K562 (cell line): ENCODE measurements around the gene TMCC1. TPM values are rescaled to one million over a fixed set of nuclear protein-coding genes. Genes with fewer than 3 reads are reported as not detected.

ENCODE experiments used
- ATAC-seq: fragments of 200-7000 bp; cut with Tn5 transposase; 3 replicates; pipeline ENCODE4 v1.9.1; 2020; ENCODE audit warnings: moderate library complexity
- BruUV-seq: library from RNA; stranded (reverse); fragments of 400-500 nt; replicated peaks from 2 replicates; lab custom pipeline; 2021; lab: Mats Ljungman, UMichigan
- CTCF ChIA-PET: fragments of 300-600 bp; formaldehyde crosslinking; extraction: SDS; loops from one replicate; lab custom pipeline; 2021; ENCODE audit warnings: low intra/inter-chr PET ratio; lab: Yijun Ruan, JAX
- POLR2A ChIA-PET: fragments of 300-600, 350-650 bp; sonication (Branson Sonifier 250); formaldehyde crosslinking; extraction: SDS; loops from one replicate; lab custom pipeline; 2021; ENCODE audit warnings: antibody characterized with exemption, inconsistent platforms; lab: Yijun Ruan, JAX
- DNase-seq, 4 experiments: peaks; one replicate each; pipeline versions ENCODE4 v3.0.0 to v3.0.0-alpha.2; 2011 to 2018; ENCODE audit warnings: low spot score in 3 of 4, mixed read lengths in 3 of 4; ENCODE audit errors: extremely low read depth in 1 of 4
- FAIRE-seq: peaks from 2 replicates; lab custom pipeline; 2011; peaks lifted over from hg19 to GRCh38; lab: Jason Lieb, UNC
- H2AFZ ChIP-seq: 2 replicates; pipeline ENCODE4 v1.6.0; 2011; ENCODE audit warnings: low read depth, low read length, control low read depth, inconsistent platforms
- H3K27ac ChIP-seq: fragments of 200-600 bp; 3 replicates; pipeline ENCODE4 v1.8.0; 2011; ENCODE audit warnings: low read depth, mild to moderate bottlenecking, control low read depth, inconsistent platforms, low read length, moderate library complexity, mixed read lengths; ENCODE audit errors: extremely low read depth
- H3K27me3 ChIP-seq, 2 experiments: fragments of 300-600 bp in 1 of 2; 2 replicates in 1 of 2; 3 replicates in 1 of 2; pipeline versions ENCODE4 v1.6.0 to v1.8.0; 2011; ENCODE audit warnings: inconsistent platforms in 2 of 2, low read length in 2 of 2, mild to moderate bottlenecking in 1 of 2, mixed read lengths in 1 of 2, moderate library complexity in 1 of 2; ENCODE audit not compliant: control insufficient read depth in 2 of 2, insufficient read depth in 2 of 2
- H3K36me3 ChIP-seq: fragments of 300-600 bp; 3 replicates; pipeline ENCODE4 v1.8.0; 2011; ENCODE audit warnings: mild to moderate bottlenecking, low read length, inconsistent platforms; ENCODE audit not compliant: control insufficient read depth, insufficient read depth
- H3K4me1 ChIP-seq, 2 experiments: fragments of 200-600 bp in 1 of 2; replicated peaks in 1 of 2; 2 replicates in 1 of 2; 3 replicates in 1 of 2; pipeline versions ENCODE4 v1.5.1 to v1.8.0; 2011; ENCODE audit warnings: inconsistent platforms in 2 of 2, low read length in 2 of 2, mild to moderate bottlenecking in 1 of 2, mixed read lengths in 1 of 2, moderate library complexity in 1 of 2; ENCODE audit not compliant: control insufficient read depth in 2 of 2, insufficient read depth in 2 of 2
- H3K4me2 ChIP-seq: 2 replicates; pipeline ENCODE4 v1.6.1; 2011; ENCODE audit warnings: low read length, control low read depth, inconsistent platforms, mixed read lengths; ENCODE audit not compliant: insufficient read depth
- H3K4me3 ChIP-seq: fragments of 200-600 bp; sonication (generic), shearing (Covaris generic); 2 replicates; pipeline ENCODE4 v1.5.1; 2016; ENCODE audit warnings: control low read depth, inconsistent platforms
- H3K79me2 ChIP-seq: fragments of 200-600 bp; 3 replicates; pipeline ENCODE4 v1.8.0; 2011; ENCODE audit warnings: low read length, inconsistent platforms; ENCODE audit not compliant: control insufficient read depth, insufficient read depth
- H3K9ac ChIP-seq, 2 experiments: 2 replicates each; pipeline versions ENCODE4 v1.6.0 to v1.6.1; 2011; ENCODE audit warnings: low read depth in 2 of 2, low read length in 2 of 2, control low read depth in 1 of 2, inconsistent platforms in 1 of 2, mild to moderate bottlenecking in 1 of 2, mixed read lengths in 1 of 2; ENCODE audit not compliant: insufficient read depth in 1 of 2
- H3K9me1 ChIP-seq: one replicate; pipeline ENCODE4 v1.6.0; 2011; ENCODE audit warnings: inconsistent platforms, mild to moderate bottlenecking, low read length, moderate library complexity; ENCODE audit not compliant: control insufficient read depth, insufficient read depth
- H3K9me3 ChIP-seq: replicated peaks from 2 replicates; pipeline ENCODE4 v1.5.1; 2011; ENCODE audit warnings: low read depth, low read length, inconsistent platforms; ENCODE audit not compliant: control insufficient read depth, insufficient read depth
- H4K20me1 ChIP-seq: replicated peaks from 2 replicates; pipeline ENCODE4 v1.6.1; 2011; ENCODE audit warnings: low read length, inconsistent platforms, mixed read lengths; ENCODE audit not compliant: control insufficient read depth, insufficient read depth
- CUX1 ChIP-seq: fragments of 200-800 bp; sonication (Bioruptor generic); IDR thresholded peaks from 2 replicates; pipeline ENCODE4 v1.6.1; 2016; ENCODE audit warnings: missing genetic modification characterization, missing compliant biosample characterization
- IRF1 ChIP-seq: sonication (generic); formaldehyde crosslinking; IDR thresholded peaks from 2 replicates; pipeline ENCODE4 v1.8.0; 2022; ENCODE audit warnings: missing genetic modification reagents, mild to moderate bottlenecking, borderline replicate concordance
- ZNF354B ChIP-seq: fragments of 250-450 bp; sonication (Bioruptor Pico); IDR thresholded peaks from 2 replicates; pipeline ENCODE4 v1.4.0; 2020
- WGBS: fragments of 100-300 bp; shearing (Covaris generic); methylation state at CpG from one replicate; pipeline ENCODE4 v1.1.6; 2016; ENCODE audit warnings: low coverage, mixed read lengths; ENCODE audit not compliant: insufficient coverage; ENCODE audit errors: missing lambda C conversion rate; 5-methylcytosine and 5-hydroxymethylcytosine counted together
- in situ Hi-C: fragments of 300-500 bp; cut with MboI; formaldehyde crosslinking; loops from 4 replicates; pipeline ENCODE4 v1.15.0; 2018; ENCODE audit warnings: inconsistent platforms, mixed read lengths
- intact Hi-C: fragments of 100-400 bp; cut with micrococcal nuclease; formaldehyde crosslinking; loops from 2 replicates; pipeline ENCODE4 v1.14.2; 2022
- polyA plus RNA-seq, 8 experiments: library from polyadenylated mRNA; depleted of rRNA in 4 of 8; stranded (reverse) in 5 of 8; unstranded in 3 of 8; fragments of >200 nt; fragmentation: Nextera tagmentation in 2 of 8; fragmentation: Illumina TruSeq in 1 of 8; extraction: Ambion mirVana in 2 of 8; extraction: Trizol in 1 of 8; gene quantifications; 2 replicates each; pipeline versions ENCODE4 v1.2.1 to v1.2.3, GENCODE V29; 2011 to 2014; ENCODE audit warnings: inconsistent platforms in 1 of 8, missing spikeins in 1 of 8
- total RNA-seq, 7 experiments: library from RNA; depleted of rRNA in 6 of 7; stranded (reverse); fragments of >200 nt in 6 of 7; fragmentation: Illumina TruSeq in 2 of 7; extraction: Trizol in 2 of 7; gene quantifications; 2 replicates each; pipeline versions ENCODE4 v1.2.1 to v1.2.3, GENCODE V29; 2011 to 2021; ENCODE audit warnings: low replicate concordance in 1 of 7

TMCC1 gene
- total and polyA plus RNA-seq, 9 of the 15 experiments (the other 6 are each of a cell fraction or from before 2014, with no cell fraction given), result 0.89 to 8.7 (median 4.0) TPM

GRCh38 chr3:129835198-129835597 is 58.3 kb downstream of the TMCC1 start:
- intact Hi-C loops (no loop called here), in situ Hi-C loops (loop anchor here (10.0 kb wide), 1 partner anchor 100 kb away; no protein-coding TSS in a partner anchor)
- no peak overlapping the region for H3K4me3 ChIP-seq
- H3K79me2 ChIP-seq, result no peaks in the 10 kb centered on the region
- ChIA-PET CTCF (no interaction called here), POLR2A (interaction anchor here (0.7 to 1.0 kb wide), 2 partner anchors 277 to 686 kb away, joined by 3 to 4 read pairs; no protein-coding TSS in a partner anchor)
- H3K9me1 ChIP-seq, result no peaks in the 10 kb centered on the region
- WGBS, result 32% methylated on average over 2 of the region's 2 CpGs
- no peaks in the 10 kb centered on the region for H3K36me3 ChIP-seq
- TF ChIP-seq ZNF354B (CRISPR knock-in tag) (no peak), CUX1 (CRISPR knock-in tag) (no peak), IRF1 (CRISPR knock-in tag) (no peak)
- BruUV-seq, result no TSS peak
- no peak overlapping the region for H3K9ac ChIP-seq
- FAIRE-seq (no peak), ATAC-seq (no peak), DNase-seq (no peak)
- H3K4me2 ChIP-seq, result no peak overlapping the region
- H3K4me1 ChIP-seq, result peaks cover 0 to 10% of the 10 kb centered on the region in 2 experiments; a peak in 3 of 5 replicates
- H4K20me1 ChIP-seq, result no peaks in the 10 kb centered on the region
- H3K27ac ChIP-seq, result no peak overlapping the region
- no peak overlapping the region for H2AFZ ChIP-seq
- H3K27me3 ChIP-seq, result no peaks in the 10 kb centered on the region
- no peaks in the 10 kb centered on the region for H3K9me3 ChIP-seq
